ENCODE results near the gene GALNS.

DNA sequence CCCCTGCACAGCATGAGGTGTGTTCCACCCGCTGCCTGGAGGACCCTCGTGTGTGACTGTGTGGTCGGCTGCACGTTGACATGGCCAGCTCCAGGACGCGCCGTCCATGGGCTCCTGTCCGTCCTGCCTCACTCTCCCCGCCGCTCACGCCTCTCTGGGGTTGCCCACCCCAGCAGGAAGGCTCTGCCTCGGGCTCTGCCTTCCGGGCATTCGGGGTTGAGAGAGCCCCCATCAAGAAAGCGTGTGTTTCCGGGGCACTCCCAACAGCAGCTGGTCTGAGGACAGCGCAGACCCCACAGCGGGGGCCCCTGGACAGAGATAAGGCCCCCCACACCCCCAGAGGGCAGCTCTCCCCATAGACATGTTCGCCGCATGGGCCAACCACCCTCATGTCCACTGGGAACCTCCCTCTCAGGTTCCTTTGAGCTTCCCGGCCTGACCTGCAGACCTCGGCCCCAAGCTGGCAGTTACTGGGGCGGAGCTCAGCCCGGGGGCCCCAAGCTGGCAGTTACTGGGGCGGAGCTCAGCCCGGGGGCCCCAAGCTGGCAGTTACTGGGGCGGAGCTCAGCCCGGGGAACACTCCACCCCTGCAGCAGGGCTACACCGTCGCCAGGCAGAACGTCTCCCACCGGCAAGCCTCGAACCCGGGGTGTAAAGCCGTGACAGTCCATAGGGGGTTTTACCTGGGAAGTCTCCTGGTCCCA is 63.3 kb downstream of the GALNS start:
- no peak for TF ChIP-seq POLR2A (IDR thresholded peaks at IDR 0.05)
- TF ChIP-seq CTCF (IDR thresholded peaks at IDR 0.05 in 8 of 11, conservative IDR thresholded peaks at IDR 0.05 in 3 of 11): no peak
- TF ChIP-seq POLR2AphosphoS5 (IDR thresholded peaks at IDR 0.05): no peak
